ENCODE measurements around the gene GAP43.

Gene GAP43, protein sequence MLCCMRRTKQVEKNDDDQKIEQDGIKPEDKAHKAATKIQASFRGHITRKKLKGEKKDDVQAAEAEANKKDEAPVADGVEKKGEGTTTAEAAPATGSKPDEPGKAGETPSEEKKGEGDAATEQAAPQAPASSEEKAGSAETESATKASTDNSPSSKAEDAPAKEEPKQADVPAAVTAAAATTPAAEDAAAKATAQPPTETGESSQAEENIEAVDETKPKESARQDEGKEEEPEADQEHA

DNA sequence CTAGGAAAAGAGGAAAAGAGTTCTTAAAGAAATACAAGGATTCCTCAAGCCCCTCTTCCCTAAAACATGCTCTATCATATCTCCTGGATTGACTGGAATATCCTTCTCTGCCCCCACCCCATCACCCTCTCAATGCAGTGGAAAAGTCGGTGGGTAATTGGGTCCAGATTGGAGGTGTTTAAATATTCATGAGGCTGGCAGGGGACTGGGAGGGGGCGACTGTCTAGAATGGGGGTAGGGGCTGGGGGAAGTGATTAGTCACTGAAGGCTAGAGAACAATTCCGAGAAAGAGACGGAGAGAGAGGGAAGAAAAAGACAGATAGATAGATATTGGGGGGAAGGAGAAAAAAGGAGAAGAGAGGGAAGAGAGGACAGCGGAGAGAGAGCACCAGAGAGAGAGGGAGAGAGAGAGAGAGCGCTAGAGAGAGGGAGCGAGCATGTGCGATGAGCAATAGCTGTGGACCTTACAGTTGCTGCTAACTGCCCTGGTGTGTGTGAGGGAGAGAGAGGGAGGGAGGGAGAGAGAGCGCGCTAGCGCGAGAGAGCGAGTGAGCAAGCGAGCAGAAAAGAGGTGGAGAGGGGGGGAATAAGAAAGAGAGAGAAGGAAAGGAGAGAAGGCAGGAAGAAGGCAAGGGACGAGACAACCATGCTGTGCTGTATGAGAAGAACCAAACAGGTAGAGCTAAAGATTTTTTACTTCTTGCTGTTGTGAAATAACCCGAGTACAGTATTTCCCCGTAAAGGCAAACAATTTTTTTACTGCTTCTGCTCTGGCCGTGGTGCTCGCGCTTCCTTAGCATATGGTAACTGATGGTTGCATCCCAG lies at the start of gene GAP43:
Gene GAP43 (plus strand): TSS at position 467 of the 825 bp plus-strand sequence. CDS start 180 bp downstream, at position 647.
- no peak for DNase-seq (ENCODE audit: low read depth in 3 of 3)

DNA sequence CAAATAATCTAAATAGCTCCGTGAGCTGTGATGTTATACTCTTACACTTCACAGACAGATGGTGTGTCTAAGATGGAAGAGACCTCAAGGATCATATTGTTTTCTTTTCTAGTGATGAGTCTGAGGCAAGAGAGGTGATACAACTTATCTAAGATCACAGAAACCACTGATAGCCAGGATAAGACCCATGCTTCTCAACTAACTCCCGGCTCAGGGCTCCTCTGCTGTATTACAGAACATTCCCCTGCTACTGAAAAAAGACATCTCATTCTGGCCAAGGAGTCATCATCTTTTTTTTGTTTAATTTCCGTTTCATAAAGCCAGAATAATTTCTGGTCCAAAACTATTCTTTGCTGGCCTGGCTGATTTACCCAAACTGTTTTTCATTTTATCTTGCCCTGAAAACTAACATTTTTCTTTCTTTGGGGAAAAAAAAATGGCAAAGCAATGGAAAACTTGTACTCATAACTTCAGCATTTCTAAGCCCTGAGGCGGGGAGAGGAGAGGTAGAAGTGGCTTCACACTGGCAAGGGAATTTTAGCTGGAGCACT lies 46.9 kb upstream of the GAP43 start:
- no peak for DNase-seq (ENCODE audit: low read depth in 3 of 3)

DNA sequence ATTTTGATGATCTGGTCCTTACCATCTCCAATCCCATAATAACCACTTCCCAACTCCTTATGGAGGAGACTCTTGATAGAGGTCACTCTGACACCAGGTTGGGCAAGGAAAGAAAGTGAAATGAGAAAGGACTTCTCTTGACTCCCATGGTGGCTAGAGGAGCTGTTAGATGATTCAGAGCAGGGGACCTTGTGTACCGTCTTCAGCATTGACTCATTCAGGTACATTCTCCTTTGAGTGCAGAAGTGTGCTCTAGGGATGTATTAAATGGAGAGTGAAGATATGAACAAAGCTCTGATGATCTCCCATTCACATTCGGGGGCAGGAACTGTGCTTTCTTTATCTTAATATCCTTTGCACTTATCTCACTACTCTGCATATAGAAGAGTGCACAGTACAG lies 46.3 kb upstream of the GAP43 start:
- no peak for DNase-seq (ENCODE audit: low read depth in 3 of 3)

DNA sequence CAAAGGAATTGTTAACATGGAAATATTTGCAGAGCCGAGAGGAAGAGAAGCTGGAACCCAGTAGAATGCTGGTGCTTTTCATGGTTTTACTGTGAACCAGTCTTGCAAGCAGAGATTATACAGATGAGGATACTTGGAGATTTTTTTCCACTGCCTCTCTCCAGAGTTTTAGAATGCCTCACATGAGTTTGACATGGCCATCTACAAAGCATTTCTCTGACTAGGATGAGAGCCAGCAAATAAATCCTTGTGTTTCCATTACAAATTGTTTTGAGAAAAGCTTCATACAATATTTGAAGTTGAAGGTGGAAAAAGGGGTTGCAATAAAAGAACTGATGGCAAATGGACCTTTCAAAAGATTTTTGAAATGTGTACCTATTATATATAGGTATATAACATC lies 45.0 kb upstream of the GAP43 start:
- no peak for DNase-seq (ENCODE audit: low read depth in 3 of 3)

DNA sequence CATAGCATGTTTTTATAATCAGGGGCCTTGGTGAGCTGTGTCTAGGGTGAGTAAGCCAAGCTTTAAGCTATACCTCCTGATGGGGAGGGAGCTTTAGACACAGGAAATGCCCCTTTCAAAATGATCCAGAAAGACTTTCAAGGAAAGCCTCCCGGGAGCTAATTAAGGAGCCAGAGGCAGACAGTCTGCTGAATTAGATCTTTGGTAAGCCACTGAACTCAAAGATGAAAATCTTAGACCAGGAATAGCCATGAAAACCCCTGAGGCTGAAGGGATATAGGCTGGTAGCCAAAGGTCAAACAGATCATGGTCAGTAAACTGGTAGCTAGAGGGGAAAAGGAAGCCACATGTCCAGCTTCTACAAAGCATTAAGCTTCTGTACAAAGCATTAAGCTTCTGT lies 42.7 kb upstream of the GAP43 start:
- DNase-seq (ENCODE audit: low read depth in 3 of 3): no peak

DNA sequence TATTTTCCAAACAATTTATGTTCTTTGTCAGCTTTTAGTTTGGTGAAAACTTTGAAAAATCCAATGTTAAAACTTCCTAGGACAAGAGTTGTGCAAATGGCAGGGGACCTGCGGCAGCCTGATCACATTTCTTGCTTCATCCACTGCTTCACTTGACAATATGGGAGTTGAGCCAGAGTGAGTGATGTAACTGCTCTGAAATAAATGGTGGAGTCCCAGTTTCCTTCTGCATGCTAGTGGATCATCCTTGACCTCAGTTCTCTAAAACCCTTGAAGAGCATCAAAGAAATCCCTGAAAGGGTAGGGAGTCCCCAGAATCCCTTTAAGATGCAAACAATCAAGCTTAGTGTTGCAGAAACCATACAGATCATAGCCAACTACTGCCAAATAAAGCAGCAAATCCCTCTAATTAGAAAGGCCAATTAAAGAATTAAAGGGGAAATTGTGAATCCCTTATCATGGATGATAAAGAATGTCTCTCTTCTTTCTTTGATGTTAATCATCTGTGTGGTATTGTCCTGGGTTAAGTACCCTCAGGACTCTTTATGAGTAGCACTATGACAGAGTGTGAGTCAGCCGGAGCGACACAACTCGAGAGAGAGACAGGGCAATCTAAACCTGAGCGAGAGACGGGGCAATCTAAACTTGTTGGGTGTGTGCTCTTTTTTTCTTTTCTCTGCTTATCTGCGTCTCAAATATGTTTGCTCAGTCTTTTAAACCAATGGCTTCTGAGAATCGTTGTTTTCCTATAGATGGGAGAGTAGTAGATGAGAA lies 41.8 kb upstream of the GAP43 start:
- DNase-seq (ENCODE audit: low read depth in 3 of 3): no peak

DNA sequence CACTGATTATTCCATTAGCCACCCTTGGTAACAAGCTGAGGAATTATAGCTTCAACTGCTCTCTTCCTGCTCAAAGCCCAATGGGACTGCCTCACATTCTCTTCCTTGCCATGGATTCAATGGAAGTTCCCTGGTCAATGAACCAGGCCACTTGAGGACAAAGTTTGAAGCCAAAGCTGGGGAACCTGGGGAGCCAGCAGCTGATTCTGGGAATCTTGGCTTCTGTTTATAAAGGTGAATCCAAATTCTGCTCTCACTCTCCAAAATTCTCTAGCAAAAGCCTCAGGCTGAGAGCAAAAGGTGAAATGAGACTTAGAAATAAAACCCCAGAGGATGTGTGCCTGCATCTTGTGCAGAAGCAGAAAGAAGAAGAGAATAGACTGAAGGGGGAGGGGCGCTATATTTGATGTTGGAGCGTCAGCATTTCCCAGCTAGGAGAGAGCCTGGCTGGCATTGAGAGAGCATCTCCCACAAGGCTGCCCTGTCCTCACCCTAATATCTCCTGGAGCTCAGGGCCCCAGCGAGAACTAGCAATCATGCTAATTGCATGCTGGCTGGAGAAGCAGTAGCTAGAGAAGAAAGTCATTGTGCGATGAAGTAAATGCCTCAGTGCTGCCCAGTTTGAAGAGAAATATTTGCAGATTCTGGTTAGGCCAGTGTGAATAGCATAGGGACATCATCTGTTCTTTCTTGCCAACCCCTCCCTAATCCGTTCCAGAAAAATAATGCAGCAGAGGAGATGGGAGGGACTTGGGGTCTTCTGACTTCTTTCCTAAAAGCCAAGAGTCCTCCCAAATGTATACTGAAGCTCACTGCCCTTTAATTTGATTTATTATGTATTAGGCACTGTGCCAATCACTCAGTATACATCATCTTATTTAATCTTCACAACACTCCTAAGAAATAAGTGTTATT lies 34.9 kb upstream of the GAP43 start:
- DNase-seq (ENCODE audit: low read depth in 3 of 3): no peak

DNA sequence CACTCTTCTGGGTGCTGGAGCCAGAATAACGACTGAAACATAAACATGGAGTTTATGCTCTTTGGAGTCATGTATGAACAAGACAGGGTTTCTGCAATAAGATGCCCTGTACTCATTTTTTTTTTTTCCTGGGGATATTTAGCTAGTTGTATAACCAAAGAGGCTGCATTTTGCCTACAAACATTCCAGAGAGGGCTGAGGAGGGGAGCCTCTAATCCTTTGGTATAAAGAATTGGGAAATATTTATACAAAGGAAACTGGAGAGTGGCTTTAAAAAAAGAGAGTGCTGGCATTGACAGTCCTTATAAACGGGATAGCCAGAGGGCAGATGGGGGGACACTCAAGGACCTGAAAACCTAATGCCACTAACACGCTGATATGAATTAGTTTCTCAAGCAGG lies 32.4 kb upstream of the GAP43 start:
- DNase-seq (ENCODE audit: low read depth in 3 of 3): no peak

DNA sequence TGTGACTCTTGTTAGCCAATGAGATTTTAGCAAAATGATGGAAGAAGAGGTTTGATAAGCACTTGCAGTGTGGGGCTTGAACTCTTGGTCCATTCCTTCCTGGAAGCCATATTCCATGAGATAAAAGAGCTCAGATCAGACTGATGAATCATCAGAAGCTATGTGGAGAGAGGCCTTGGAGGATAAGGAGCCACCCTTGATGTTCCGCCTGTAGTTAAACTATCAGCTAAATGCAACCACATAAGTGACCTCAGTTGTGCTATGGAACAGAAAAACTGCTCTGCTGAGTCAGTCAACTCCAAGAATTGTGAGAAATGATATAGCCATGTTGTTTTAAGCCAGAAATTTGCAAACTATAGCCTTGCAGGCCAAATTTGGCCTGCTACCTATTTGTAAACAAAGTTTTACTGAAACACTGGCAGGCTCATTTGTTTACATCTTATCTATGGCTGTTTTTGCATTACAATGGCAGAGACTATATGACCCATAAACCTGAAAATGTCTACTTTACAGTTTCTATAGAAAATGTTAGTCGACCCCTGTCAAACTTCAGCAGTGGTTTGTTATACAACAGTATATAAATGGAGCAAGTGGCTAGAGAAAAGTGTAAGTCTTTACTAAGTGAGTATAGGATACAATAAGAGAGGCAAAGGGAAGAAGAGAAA lies 27.6 kb upstream of the GAP43 start:
- no peak for DNase-seq (ENCODE audit: low read depth in 3 of 3)

DNA sequence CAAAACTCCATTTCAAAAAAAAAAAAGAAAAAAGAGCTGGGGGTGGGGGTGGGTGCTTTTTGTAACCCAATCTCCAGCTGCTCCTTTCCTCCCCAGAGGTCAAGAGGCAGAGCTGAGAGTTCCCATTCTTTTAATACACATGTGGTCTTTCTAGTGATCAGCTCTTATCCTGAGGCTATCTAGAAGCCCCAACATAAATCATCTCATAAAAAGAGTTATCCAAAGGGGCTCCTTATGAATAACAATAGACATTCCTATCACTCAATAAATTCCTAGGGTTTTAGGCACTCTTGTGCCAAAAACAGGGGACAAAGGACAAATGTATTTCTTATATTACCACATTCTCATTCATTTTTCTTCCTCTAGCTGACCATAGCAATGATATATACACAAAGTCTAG lies 25.1 kb upstream of the GAP43 start:
- no peak for DNase-seq (ENCODE audit: low read depth in 3 of 3)

DNA sequence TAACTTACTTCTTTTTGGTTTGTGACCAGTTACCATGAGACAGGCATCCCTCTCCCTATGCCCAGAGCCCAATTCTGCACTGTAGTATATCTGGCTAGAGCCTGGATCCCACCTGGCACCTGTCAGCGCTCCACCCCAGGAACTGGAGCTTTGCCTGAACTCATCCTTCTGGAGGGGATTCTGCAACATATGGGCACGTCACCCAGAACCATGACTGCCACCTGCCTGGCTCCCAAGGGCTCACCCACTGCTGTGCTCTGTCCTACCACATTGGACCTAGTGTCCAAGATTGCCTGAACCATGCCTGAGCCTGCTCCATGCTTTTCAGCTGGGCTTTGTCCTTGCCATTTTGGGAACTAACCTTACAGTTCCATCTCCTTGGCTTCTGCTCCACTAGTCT lies 21.1 kb upstream of the GAP43 start:
- DNase-seq (ENCODE audit: low read depth in 3 of 3): no peak

DNA sequence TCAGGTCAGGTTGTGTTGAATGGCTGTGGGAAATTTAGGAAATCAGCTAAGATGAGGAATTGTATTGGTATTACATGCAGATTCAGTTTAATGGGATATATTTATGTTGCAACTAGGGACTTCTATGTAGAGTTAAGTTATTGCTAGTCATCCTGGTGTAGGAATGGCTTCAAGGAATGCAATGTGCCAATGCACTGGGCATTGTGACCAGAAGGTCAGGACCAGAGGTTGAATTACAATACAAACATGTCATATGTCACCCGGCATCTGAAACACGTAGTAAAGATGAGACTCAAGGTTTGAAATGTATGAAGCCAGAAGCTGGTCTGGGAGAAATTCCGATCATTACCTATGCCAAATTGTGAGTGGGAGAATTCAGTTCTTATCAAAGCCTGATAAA lies 11.7 kb upstream of the GAP43 start:
- no peak for DNase-seq (ENCODE audit: low read depth in 3 of 3)

DNA sequence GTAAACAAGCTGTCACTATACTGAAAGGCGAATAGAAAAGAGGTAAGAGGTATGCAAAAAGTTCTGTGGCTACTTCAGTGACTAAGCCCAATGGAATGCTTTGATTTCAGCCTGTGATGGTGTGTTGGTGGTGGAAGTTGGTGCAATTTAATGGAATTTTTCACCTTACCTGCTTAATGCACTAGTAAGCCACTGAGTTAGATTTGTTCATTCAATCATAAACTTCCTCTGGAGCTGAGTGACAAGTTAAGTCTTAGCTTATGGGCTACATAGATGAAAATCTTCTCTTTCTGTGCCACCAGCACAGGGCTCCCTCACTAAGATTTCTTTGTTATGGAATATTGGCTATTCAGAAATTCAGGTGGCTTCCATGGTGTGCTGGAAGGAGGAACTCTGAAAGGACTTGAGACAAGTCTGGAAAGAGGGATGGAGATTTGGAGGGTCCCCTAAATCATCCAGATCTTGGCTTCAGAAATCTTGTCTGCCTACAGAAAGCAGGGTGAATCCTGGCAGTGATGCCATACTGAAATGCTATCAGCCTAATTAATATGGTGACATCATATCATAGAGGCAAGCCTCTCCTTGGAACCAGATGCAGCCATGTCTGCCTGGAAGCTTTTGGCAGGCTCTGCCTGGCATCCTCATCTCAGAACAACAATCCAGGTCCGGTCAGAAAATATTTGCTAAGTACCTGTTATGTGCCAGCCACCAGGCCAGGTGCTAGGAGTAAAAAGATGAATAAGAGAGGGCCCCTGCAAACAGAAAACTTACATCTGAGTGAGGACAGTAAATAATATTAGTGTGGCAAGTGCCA lies 8.1 kb upstream of the GAP43 start:
- DNase-seq (ENCODE audit: low read depth in 3 of 3): no peak

DNA sequence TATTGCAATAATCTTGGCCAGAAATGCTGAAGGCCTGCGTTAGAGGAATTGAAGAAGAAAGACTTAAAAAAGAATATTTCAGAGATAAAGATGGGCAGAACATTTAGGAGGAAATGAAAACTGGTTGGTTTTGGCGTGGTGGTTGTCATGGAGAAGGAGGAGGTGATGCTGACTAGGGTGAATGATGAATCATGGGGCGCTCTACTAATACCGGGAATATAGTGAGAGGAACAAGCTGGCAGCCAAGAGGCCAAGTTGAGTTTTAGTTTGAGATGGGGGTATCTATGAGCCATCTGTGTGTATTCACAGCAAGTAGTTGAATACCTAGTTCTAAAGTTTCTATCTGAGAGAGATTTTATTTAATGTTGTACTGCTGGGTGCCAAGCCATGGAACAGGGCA lies 6.8 kb upstream of the GAP43 start:
- peak; percentile 6 to 21 (median 13) for DNase-seq (ENCODE audit: low read depth in 3 of 3)

DNA sequence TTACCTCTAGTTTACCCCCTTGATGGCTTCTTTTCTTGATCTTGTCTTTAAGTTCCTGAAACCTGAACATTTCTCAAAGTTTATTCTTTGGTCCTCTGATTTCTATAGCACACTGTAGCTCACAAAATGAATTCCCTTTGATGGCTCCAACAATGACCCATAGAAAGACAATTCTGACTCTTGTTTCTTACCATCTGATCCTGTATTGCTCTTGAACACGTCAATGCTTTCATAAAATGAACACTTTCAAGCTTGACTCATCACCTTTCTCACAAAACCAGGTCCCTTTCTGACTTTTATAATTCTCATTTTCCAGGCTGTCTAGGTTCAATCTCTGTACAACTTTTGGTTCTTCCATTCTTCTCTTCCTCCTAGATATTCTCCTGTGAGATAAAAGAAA lies 5.7 kb upstream of the GAP43 start:
- DNase-seq (ENCODE audit: low read depth in 3 of 3): no peak

DNA sequence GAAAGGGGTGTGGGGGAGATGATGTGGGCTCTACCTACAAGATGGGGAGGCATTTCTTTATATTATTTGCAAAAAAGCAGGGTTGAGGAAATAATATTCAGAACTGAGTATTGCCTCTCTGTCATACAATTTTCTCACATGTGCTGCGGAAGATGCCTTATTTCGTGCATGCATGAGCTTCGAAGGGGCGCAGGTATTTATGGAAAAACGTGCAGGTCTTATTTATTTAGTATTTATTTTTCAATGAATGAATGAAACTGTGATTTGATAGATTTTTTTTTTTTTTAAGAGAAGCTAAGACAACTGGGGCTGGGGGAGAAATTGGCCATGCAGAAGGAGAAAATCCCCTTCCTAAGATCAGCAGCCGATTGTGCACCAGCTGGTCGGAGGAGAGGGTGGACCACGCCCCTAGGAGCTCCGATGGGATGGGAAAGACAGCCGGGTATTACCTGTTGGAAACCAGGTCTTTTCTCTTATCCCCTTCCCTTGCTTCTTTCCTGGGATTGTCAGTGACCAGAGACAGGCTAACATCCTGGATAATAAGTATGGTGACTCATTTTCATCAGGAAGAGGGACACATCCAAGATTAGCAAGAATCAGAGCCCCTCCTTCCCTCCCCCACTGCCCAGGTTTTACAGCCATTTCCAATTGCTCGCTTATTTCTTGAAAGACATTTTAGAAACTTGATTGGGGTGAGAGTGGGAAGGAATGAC lies 875 bp downstream of the GAP43 start:
- no peak for DNase-seq (ENCODE audit: low read depth in 3 of 3)

DNA sequence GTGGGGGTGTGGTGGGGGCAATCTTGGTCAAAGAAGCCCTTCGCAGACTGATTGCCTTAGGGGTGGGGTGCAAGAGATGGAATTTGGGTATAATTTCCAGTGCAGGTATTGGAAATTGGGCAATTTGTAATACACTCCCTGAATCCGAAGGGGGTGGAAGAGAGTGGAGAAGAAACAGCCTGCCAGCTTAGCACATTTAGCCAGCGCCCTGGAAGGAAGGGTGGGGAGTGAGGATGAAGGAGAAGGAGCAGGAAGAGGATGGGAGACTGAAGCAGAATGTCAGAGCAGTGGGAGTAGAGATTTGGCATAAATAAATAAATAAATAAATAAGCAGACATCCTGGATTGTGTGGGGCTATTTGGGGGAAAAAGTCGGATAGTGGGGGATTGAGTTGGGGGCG lies 1.6 kb downstream of the GAP43 start:
- no peak for DNase-seq (ENCODE audit: low read depth in 3 of 3)

DNA sequence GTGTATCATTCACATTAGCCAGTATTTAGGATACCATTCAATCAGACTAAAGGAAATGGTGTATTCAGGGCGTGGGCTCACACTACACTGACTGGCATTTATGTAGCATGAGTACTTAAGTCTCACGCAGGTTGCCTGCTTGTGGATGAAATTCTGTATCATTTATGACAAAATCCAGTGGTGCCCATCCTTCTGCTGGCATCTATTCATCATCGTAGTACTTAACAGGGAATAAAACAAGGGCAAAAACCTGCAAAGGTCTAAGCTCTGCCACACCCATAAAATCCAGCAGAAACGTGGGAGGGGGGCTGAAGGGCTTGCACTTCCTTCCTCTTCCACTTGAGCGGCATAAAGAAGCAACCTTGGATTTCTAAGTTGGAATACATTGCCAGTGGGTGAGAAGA lies 2.7 kb downstream of the GAP43 start:
- no peak for DNase-seq (ENCODE audit: low read depth in 3 of 3)

DNA sequence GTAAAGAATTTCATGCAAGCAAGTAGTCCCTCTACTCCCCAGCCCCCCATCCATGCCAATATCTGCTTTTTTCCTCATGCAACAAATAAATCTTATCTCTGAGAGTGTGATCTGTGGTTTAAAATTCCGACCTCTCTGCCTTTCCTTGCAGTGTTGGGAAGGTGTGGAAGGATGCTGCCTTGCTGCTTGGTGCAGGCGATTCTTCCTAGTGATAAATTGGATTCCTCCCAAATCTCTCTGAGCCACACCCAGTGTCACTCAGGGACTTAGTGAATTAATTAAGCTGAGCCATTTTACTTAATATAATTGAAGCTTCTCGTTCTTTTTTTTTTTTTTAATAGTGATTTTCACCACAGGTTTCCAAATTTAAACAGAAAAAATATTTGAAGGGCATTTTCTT lies 3.4 kb downstream of the GAP43 start:
- DNase-seq (ENCODE audit: low read depth in 3 of 3): no peak
